ENCODE measurements around the gene AHCY.
"Not testable (repeated sequence)": the region's sequence is repeated elsewhere in the genome, so short reads cannot be mapped to it uniquely, and the experiment has no call there.

The AHCY gene

GRCh38 chr20:34254979-34255378, 48.2 kb downstream of the AHCY start:
- no peak for DNase-seq (ENCODE audit: low spot score)

- not testable (repeated sequence) for DNase-seq (ENCODE audit: low spot score)
Observed at GRCh38 chr20:34252431-34253086, 50.6 kb downstream of the AHCY start.

- no peak for DNase-seq (ENCODE audit: low spot score)
Observed at GRCh38 chr20:34251619-34252018, 51.5 kb downstream of the AHCY start.

GRCh38 chr20:34250005-34250404, 53.1 kb downstream of the AHCY start:
- no peak for DNase-seq (ENCODE audit: low spot score)

- no peak for DNase-seq (ENCODE audit: low spot score)
Observed at GRCh38 chr20:34249291-34249690, 53.9 kb downstream of the AHCY start.

- no peak for DNase-seq (ENCODE audit: low spot score)
Observed at GRCh38 chr20:34246126-34246626, 57.0 kb downstream of the AHCY start.

- DNase-seq (ENCODE audit: low spot score), result no peak
Observed at GRCh38 chr20:34243377-34243776, 59.8 kb downstream of the AHCY start.

- DNase-seq (ENCODE audit: low spot score), result no peak
Observed at GRCh38 chr20:34242879-34243278, 60.3 kb downstream of the AHCY start.

- not testable (repeated sequence) for DNase-seq (ENCODE audit: low spot score)
Observed at GRCh38 chr20:34242015-34242414, 61.1 kb downstream of the AHCY start.

GRCh38 chr20:34240693-34241615, 62.2 kb downstream of the AHCY start, which contains the start of gene ASIP:
Gene ASIP (plus strand): TSS chr20:34241423. CDS start chr20:34260375, 18,952 bp downstream.
- no peak for DNase-seq (ENCODE audit: low spot score)

- no peak for DNase-seq (ENCODE audit: low spot score)
Observed at GRCh38 chr20:34240121-34240520, 63.0 kb downstream of the AHCY start.

- DNase-seq (ENCODE audit: low spot score), result no peak
Observed at GRCh38 chr20:34237942-34238341, 65.2 kb downstream of the AHCY start.

GRCh38 chr20:34235875-34236274, 67.3 kb downstream of the AHCY start:
- DNase-seq (ENCODE audit: low spot score), result no peak

GRCh38 chr20:34233687-34234086, 69.5 kb downstream of the AHCY start:
- DNase-seq (ENCODE audit: low spot score), result no peak

GRCh38 chr20:34232494-34233087, 70.6 kb downstream of the AHCY start:
- no peak for DNase-seq (ENCODE audit: low spot score)

- DNase-seq (ENCODE audit: low spot score), result no peak
Observed at GRCh38 chr20:34231634-34232033, 71.5 kb downstream of the AHCY start.

Data from ecto neural progenitor cell (in vitro differentiated cells).